ENCODE measurements around the gene GPANK1.
A peak's percentile ranks its signal among the peaks of the same experiment; 100 is the strongest.

The GPANK1 gene

DNA sequence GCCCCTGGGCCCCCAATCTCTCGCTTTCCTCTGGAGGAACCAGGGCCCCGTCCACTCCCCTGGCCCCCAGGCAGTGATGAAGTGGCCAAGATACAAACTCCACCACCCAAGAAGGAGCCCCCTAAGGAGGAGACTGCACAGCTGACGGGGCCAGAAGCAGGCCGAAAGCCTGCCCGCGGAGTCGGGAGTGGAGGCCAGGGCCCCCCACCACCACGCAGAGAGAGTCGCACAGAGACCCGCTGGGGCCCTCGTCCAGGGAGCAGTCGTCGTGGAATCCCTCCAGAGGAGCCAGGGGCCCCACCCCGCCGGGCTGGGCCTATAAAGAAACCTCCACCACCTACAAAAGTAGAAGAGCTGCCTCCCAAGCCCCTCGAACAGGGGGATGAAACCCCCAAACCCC, 33.6 kb downstream of the GPANK1 start:
- H3K27ac ChIP-seq = 0 out of 2 replicates have a peak overlapping the region, but pooled peaks have one; percentile 2
- no peak for TF ChIP-seq ZFX (IDR thresholded peaks at IDR 0.05; ENCODE audit: borderline replicate concordance)
- TF ChIP-seq, protein P1, sequence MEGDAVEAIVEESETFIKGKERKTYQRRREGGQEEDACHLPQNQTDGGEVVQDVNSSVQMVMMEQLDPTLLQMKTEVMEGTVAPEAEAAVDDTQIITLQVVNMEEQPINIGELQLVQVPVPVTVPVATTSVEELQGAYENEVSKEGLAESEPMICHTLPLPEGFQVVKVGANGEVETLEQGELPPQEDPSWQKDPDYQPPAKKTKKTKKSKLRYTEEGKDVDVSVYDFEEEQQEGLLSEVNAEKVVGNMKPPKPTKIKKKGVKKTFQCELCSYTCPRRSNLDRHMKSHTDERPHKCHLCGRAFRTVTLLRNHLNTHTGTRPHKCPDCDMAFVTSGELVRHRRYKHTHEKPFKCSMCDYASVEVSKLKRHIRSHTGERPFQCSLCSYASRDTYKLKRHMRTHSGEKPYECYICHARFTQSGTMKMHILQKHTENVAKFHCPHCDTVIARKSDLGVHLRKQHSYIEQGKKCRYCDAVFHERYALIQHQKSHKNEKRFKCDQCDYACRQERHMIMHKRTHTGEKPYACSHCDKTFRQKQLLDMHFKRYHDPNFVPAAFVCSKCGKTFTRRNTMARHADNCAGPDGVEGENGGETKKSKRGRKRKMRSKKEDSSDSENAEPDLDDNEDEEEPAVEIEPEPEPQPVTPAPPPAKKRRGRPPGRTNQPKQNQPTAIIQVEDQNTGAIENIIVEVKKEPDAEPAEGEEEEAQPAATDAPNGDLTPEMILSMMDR (IDR thresholded peaks at IDR 0.05) = no peak

DNA sequence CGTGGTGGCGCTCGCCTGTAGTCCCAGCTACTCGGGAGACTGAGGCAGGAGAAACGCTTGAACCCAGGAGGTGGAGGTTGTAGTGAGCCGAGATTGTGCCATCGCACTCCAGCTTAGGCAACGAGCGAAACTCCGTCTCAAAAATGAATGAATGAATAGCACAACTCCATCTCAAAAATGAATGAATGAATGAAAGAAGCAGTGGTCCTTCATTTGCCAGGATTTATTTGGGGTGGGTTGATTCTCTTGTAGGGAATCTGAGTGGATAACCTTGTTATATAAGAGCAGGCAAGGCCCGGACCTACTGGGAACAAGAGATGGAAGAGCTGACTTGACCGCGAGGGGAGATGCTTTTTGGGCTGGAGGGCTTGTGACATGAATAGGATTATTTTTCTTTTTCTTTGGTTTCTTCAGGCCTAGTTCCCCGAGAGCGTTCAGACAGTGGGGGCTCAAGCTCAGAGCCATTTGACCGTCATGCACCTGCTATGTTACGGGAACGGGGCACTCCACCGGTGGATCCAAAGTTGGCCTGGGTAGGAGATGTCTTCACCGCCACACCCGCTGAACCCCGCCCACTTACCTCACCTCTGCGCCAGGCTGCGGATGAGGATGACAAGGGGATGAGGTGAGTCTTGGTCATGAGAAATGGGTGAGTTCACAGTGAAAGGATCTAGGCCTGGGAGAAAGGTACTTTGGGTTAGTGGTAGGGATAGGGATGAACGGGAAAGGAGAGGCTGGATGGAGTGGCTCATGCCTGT, 34.4 kb downstream of the GPANK1 start:
- 0 out of 2 replicates have a peak overlapping the region, but pooled peaks have one; percentile 2 for H3K27ac ChIP-seq
- no peak for TF ChIP-seq ZFX (IDR thresholded peaks at IDR 0.05; ENCODE audit: borderline replicate concordance)
- TF ChIP-seq, protein P1 (IDR thresholded peaks at IDR 0.05) = no peak

DNA sequence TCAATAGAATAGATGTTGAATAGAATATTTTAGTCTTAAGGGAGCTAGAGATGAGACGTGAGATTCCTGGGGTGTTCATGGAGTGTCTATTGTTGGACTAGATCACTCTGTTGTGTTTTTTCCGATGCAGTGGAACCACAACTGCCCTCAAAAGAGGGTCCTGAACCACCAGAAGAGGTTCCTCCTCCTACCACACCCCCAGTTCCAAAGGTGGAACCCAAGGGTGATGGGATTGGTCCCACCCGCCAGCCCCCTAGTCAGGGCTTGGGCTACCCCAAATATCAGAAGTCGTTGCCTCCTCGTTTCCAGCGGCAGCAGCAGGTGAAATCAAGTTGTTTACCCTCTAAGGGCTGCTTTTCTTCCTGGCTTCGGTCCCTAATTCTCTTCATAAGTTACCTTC, 35.8 kb downstream of the GPANK1 start:
- H3K27ac ChIP-seq = no peak overlapping the region
- TF ChIP-seq ZFX (IDR thresholded peaks at IDR 0.05; ENCODE audit: borderline replicate concordance) = no peak
- TF ChIP-seq, protein P1 (IDR thresholded peaks at IDR 0.05) = no peak

DNA sequence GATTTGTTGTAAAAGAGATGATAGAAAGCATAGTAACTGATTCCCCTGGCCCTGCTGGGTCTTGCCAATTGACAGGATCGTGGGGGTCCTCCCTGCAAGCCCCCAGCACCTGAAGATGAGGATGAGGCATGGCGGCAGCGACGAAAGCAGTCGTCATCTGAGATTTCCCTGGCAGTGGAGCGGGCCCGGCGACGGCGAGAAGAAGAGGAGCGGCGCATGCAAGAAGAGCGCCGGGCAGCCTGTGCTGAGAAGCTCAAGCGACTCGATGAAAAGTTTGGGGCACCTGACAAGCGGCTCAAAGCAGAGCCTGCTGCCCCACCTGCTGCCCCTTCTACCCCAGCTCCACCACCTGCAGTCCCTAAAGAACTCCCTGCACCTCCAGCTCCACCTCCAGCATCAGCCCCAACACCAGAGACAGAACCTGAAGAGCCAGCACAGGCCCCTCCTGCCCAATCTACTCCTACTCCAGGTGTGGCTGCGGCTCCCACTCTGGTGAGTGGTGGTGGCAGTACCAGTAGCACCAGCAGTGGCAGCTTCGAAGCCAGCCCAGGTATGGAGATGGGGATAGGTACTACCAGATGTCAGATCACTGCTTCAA, 37.0 kb downstream of the GPANK1 start:
- TF ChIP-seq ZFX (IDR thresholded peaks at IDR 0.05; ENCODE audit: borderline replicate concordance) = no peak
- TF ChIP-seq, protein P1 (IDR thresholded peaks at IDR 0.05) = no peak
- no peak overlapping the region for H3K27ac ChIP-seq

DNA sequence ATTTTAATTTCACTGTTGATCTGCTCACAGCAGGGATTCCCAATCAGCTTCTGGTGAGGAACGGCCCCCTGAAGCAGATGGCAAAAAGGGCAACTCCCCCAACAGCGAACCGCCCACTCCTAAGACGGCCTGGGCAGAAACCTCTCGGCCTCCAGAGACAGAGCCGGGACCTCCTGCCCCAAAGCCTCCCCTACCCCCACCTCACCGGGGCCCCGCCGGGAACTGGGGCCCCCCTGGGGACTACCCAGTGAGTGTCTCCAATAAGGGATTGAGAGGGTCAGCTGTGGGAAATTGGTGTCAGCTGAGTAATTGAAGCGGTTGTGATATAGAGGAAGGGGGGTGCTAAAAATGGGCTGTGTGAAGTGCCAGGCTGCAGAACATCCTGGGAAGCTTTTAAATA, 37.8 kb downstream of the GPANK1 start:
- no peak for TF ChIP-seq ZFX (IDR thresholded peaks at IDR 0.05; ENCODE audit: borderline replicate concordance)
- TF ChIP-seq, protein P1 (IDR thresholded peaks at IDR 0.05) = no peak
- H3K27ac ChIP-seq = no peak overlapping the region

DNA sequence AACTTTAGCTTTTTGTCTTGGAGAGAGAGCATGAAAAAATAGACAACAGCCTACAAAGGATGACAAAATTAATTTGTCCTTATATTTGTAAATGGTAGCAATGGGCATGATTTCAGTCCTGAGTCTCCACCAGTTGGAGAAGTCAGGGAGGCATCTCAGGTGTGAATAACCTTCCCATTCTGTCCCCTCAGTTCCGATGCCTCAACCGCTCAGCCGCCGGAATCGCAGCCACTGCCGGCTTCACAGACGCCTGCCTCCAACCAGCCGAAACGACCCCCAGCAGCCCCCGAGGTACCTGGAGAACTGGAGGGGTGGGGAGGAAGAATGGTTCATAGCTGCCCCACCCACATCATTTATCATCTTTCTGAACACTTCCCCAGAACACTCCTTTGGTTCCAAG, 40.7 kb downstream of the GPANK1 start:
- TF ChIP-seq ZFX (IDR thresholded peaks at IDR 0.05; ENCODE audit: borderline replicate concordance) = no peak
- TF ChIP-seq, protein P1 (IDR thresholded peaks at IDR 0.05) = no peak
- no peak overlapping the region for H3K27ac ChIP-seq

DNA sequence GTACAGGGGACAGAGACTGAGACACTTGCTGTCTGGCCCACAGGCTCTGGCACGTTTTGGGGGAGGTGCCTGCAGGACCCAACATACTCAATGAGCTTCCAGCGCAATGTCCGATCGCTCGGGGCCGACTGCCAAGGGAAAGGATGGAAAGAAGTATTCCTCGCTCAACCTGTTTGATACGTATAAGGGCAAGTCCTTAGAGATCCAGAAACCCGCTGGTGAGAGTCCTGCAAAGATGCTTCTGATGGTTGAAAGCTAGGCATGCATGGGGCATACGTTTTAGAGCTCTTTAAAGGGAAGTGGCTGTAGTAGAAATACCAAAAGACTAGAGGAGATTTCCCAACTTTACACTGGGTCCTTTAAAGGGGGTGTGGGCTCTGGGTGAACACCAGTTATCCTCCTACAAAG, 42.1 kb downstream of the GPANK1 start:
- TF ChIP-seq ZFX (IDR thresholded peaks at IDR 0.05; ENCODE audit: borderline replicate concordance) = no peak
- TF ChIP-seq, protein P1 (IDR thresholded peaks at IDR 0.05) = no peak
- H3K27ac ChIP-seq = peak overlapping the region; percentile 96

All from 22Rv1 (cell line).